Panc1 (cell line): ENCODE measurements around the gene LRP1B.

Experiments
- CTCF ChIP-seq: fragments of 450-650 bp; IDR thresholded peaks from 2 replicates; pipeline ENCODE4 v1.5.1; 2017; ENCODE audit warnings: mild to moderate bottlenecking
- POLR2AphosphoS5 ChIP-seq: IDR thresholded peaks from 2 replicates; pipeline ENCODE4 v1.6.1; 2012; ENCODE audit warnings: mild to moderate bottlenecking, low read depth, low read length, moderate library complexity
- SIN3A ChIP-seq: IDR thresholded peaks from 2 replicates; pipeline ENCODE4 v1.6.1; 2012; ENCODE audit warnings: low read depth, mild to moderate bottlenecking, low read length, moderate library complexity, borderline replicate concordance; ENCODE audit not compliant: insufficient read depth
- TCF7L2 ChIP-seq: IDR thresholded peaks from 2 replicates; pipeline ENCODE4 v1.6.1; 2011; ENCODE audit warnings: mild to moderate bottlenecking, low read depth, low read length, inconsistent platforms
- TF ChIP-seq, protein P1 (sequence below), 2 experiments: IDR thresholded peaks; 2 replicates each; pipeline ENCODE4 v1.6.1; 2011 to 2012; ENCODE audit warnings: low read depth in 2 of 2, control low read depth in 1 of 2, low read length in 1 of 2, mild to moderate bottlenecking in 1 of 2, moderate library complexity in 1 of 2; ENCODE audit not compliant: insufficient read depth in 1 of 2

DNA sequence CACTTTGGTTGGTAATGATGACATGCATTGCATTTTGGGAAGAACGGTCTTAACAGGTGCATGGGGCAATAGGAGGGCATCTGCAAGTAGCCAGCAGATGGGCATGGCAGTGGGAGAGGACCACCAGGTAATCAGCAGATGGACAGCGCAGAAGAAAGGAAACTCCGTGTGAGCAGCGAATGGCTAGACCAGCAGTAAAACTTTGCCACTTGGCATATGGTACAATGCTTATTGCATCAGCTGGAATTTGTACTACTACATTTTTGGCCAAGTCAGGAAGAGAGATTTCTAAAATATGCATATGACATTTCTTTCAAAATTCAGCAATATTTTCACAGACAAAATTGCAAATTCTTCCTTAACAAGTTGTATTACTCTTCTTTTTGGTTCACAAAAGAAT is 768.5 kb downstream of the LRP1B start:
- TF ChIP-seq CTCF (no peak), POLR2AphosphoS5 (no peak), TCF7L2 (no peak), SIN3A (no peak)
- TF ChIP-seq, protein P1, sequence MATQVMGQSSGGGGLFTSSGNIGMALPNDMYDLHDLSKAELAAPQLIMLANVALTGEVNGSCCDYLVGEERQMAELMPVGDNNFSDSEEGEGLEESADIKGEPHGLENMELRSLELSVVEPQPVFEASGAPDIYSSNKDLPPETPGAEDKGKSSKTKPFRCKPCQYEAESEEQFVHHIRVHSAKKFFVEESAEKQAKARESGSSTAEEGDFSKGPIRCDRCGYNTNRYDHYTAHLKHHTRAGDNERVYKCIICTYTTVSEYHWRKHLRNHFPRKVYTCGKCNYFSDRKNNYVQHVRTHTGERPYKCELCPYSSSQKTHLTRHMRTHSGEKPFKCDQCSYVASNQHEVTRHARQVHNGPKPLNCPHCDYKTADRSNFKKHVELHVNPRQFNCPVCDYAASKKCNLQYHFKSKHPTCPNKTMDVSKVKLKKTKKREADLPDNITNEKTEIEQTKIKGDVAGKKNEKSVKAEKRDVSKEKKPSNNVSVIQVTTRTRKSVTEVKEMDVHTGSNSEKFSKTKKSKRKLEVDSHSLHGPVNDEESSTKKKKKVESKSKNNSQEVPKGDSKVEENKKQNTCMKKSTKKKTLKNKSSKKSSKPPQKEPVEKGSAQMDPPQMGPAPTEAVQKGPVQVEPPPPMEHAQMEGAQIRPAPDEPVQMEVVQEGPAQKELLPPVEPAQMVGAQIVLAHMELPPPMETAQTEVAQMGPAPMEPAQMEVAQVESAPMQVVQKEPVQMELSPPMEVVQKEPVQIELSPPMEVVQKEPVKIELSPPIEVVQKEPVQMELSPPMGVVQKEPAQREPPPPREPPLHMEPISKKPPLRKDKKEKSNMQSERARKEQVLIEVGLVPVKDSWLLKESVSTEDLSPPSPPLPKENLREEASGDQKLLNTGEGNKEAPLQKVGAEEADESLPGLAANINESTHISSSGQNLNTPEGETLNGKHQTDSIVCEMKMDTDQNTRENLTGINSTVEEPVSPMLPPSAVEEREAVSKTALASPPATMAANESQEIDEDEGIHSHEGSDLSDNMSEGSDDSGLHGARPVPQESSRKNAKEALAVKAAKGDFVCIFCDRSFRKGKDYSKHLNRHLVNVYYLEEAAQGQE (IDR thresholded peaks at IDR 0.05; ENCODE audit: insufficient read depth in 1 of 2, low read depth in 2 of 2, low read length in 1 of 2) = no peak
